ENCODE data around the gene ALX4.

GRCh38 chr11:44329472-44330230 lies 19.7 kb upstream of the ALX4 start:
- TF ChIP-seq ZNF274 (IDR thresholded peaks at IDR 0.05; ENCODE audit: low read depth, low read length) = no peak
- no peak for TF ChIP-seq SUZ12 (IDR thresholded peaks at IDR 0.05; ENCODE audit: extremely low read depth, insufficient read depth, insufficient read length)
- TF ChIP-seq YY1 (IDR thresholded peaks at IDR 0.05; ENCODE audit: insufficient read depth, insufficient read length) = no peak

Data from NT2/D1 (cell line).